Spleen (tissue), 7 donors: ENCODE measurements around the gene TAOK2.

Experiments used
- POLR2A ChIP-seq, 3 donors: fragments of 450-650 bp; IDR thresholded peaks; one replicate each; pipeline ENCODE4 v1.5.1; 2017; ENCODE audit warnings: antibody characterized with exemption in 3 of 3, mild to moderate bottlenecking in 1 of 3
- TF ChIP-seq, protein P1 (sequence below), 11 experiments: fragments of 200-600 bp in 7 of 11; fragments of 450-650 bp in 4 of 11; sonication (generic) in 4 of 11; IDR thresholded peaks in 8 of 11; conservative IDR thresholded peaks in 3 of 11; 1 replicate in 7 of 11; 2 replicates in 4 of 11; pipeline versions ENCODE4 v1.4.0 to v1.8.0; 2016 to 2021; ENCODE audit warnings: antibody characterized with exemption in 11 of 11, inconsistent platforms in 4 of 11, mild to moderate bottlenecking in 1 of 11
- donor health status: DM: no; HTN: no; CAD: no; lungs with moderate emphysema.
- donor health status: DM: no; HTN: no; CAD: no.
- donor health status: DM: no; HTN: no; CAD: no.

DNA sequence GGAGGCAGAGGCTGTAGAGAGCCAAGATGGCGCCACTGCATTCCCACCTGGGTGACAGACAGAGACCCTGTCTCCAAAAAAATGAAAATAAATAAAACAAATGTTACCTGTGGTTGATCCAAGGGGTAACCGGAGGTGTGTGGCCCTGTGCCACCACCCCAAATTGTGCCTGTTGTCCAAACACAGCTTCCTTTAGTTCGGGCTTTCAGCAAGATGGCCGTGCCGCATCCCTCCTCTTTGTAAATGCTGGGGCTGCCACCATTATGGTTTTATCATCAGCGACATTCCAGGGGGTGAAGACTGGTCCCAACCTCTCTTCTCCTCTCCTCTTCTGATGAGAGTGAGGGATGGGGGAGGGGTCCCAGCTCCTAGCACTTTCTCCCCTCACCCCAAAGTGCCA is 49.2 kb downstream of the TAOK2 start, which contains the start of gene C16orf92:
- TF ChIP-seq, protein P1, sequence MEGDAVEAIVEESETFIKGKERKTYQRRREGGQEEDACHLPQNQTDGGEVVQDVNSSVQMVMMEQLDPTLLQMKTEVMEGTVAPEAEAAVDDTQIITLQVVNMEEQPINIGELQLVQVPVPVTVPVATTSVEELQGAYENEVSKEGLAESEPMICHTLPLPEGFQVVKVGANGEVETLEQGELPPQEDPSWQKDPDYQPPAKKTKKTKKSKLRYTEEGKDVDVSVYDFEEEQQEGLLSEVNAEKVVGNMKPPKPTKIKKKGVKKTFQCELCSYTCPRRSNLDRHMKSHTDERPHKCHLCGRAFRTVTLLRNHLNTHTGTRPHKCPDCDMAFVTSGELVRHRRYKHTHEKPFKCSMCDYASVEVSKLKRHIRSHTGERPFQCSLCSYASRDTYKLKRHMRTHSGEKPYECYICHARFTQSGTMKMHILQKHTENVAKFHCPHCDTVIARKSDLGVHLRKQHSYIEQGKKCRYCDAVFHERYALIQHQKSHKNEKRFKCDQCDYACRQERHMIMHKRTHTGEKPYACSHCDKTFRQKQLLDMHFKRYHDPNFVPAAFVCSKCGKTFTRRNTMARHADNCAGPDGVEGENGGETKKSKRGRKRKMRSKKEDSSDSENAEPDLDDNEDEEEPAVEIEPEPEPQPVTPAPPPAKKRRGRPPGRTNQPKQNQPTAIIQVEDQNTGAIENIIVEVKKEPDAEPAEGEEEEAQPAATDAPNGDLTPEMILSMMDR (IDR thresholded peaks at IDR 0.05 in 8 of 11, conservative IDR thresholded peaks at IDR 0.05 in 3 of 11): no peak
- TF ChIP-seq POLR2A (IDR thresholded peaks at IDR 0.05): no peak
